Peyer's patch (tissue), 4 donors: ENCODE results near the gene SGSH.

Experiments used
- CTCF ChIP-seq, 6 experiments: fragments of 450-650 bp in 4 of 6; fragments of 200-600 bp in 2 of 6; sonication (generic) in 1 of 6; IDR thresholded peaks; one replicate each; pipeline ENCODE4 v1.5.1; 2017 to 2019; ENCODE audit warnings: antibody characterized with exemption in 6 of 6, mild to moderate bottlenecking in 3 of 6, moderate library complexity in 1 of 6
- POLR2A ChIP-seq, 2 donors: fragments of 450-650 bp; IDR thresholded peaks; one replicate each; pipeline ENCODE4 v1.5.1; 2017; ENCODE audit warnings: antibody characterized with exemption in 2 of 2, mild to moderate bottlenecking in 2 of 2, moderate library complexity in 2 of 2

GRCh38 chr17:80218391-80218790, 1.7 kb downstream of the SGSH start:
- TF ChIP-seq CTCF (IDR thresholded peaks at IDR 0.05), result no peak
- no peak for TF ChIP-seq POLR2A (IDR thresholded peaks at IDR 0.05)
